ENCODE data around the gene ACOT9. TPM values are rescaled to one million over a fixed set of nuclear protein-coding genes. Genes with fewer than 3 reads are reported as not detected.

The ACOT9 gene
- total and polyA plus RNA-seq, 2 donors (not counting 3 experiments of a cell fraction or from before 2014, with no cell fraction given) = 38.4 to 83.1 TPM

GRCh38 chrX:23667239-23668177, 75.6 kb downstream of the ACOT9 start, which contains the start of gene PRDX4:
TSS of gene PRDX4 (plus strand) at chrX:23667493. CDS start at chrX:23667571, 78 bp downstream.
- BruUV-seq (replicated peaks) = no TSS peak
- Histone ChIP-seq H3K4me3 (replicated peaks in 1 of 3; ENCODE audit: insufficient read depth in 1 of 3, low read depth in 1 of 3, low read length in 3 of 3) (peak within 1 kb of the TSS; percentile 86 to 90 (median 90)), H2AFZ (ENCODE audit: low read depth, low read length) (peak within 1 kb of the TSS; percentile 56), H3K4me1 (ENCODE audit: control insufficient read depth, extremely low read depth, insufficient read depth, low read length) (peaks cover 11% of the 10 kb centered on the region), H3K27me3 (ENCODE audit: control insufficient read depth in 2 of 2, insufficient read depth in 2 of 2, low read length in 2 of 2) (no peaks in the 10 kb centered on the region), H3K36me3 (ENCODE audit: control insufficient read depth in 2 of 2, extremely low read depth in 1 of 2, insufficient read depth in 2 of 2, low read length in 2 of 2) (no peaks in the 10 kb centered on the region), H3K27ac (ENCODE audit: insufficient read depth, low read depth, low read length) (peak within 1 kb of the TSS; percentile 58), H3K4me2 (ENCODE audit: insufficient read depth, low read length) (peak within 1 kb of the TSS; percentile 97), H3K9me3 (replicated peaks; ENCODE audit: control insufficient read depth, insufficient read depth, low read length) (no peaks in the 10 kb centered on the region), H4K20me1 (replicated peaks; ENCODE audit: control insufficient read depth, extremely low read depth, insufficient read depth, low read length) (no peaks in the 10 kb centered on the region), H3K79me2 (ENCODE audit: control insufficient read depth, insufficient read depth, low read length) (peaks cover 30% of the 10 kb centered on the region), H3K9ac (replicated peaks; ENCODE audit: extremely low read depth, insufficient read depth, low read length) (peak within 1 kb of the TSS; percentile 92), H3K9me1 (replicated peaks; ENCODE audit: control insufficient read depth, extremely low read depth, insufficient read depth, low read length) (no peaks in the 10 kb centered on the region)
- DNase-seq (ENCODE audit: low read depth, low spot score) (peak; percentile 88), FAIRE-seq (peak; percentile 90)
- TF ChIP-seq POLR2A (IDR thresholded peaks at IDR 0.05; ENCODE audit: low read depth, low read length) (peak; percentile 81), FOS (IDR thresholded peaks at IDR 0.05; ENCODE audit: borderline replicate concordance, insufficient read depth, low read length) (no peak), POLR2AphosphoS5 (IDR thresholded peaks at IDR 0.05; ENCODE audit: insufficient read depth, low read depth, low read length) (peak; percentile 76), MYC (IDR thresholded peaks at IDR 0.05; ENCODE audit: low read depth, low read length) (peak; percentile 96), JUN (IDR thresholded peaks at IDR 0.05; ENCODE audit: borderline replicate concordance, insufficient read depth, insufficient read length, low read depth) (no peak), CTCF (IDR thresholded peaks at IDR 0.05; ENCODE audit: extremely low read depth in 1 of 2, insufficient read depth in 1 of 2, low read depth in 1 of 2, low read length in 2 of 2) (no peak), MAX (IDR thresholded peaks at IDR 0.05; ENCODE audit: insufficient read depth, insufficient read length) (peak; percentile 31), EZH2 (IDR thresholded peaks at IDR 0.05; ENCODE audit: borderline replicate concordance, low read depth, low read length, severe bottlenecking) (no peak), GATA2 (IDR thresholded peaks at IDR 0.05; ENCODE audit: insufficient read depth, insufficient read length, low read depth, low read length) (no peak)
- dilution Hi-C loops (cut with MboI; ENCODE audit: extremely low pct_ligation_motif_present, low sequenced_read_pairs) = no loop called here
- intact Hi-C loops (cut with micrococcal nuclease) = no loop called here
- ChIA-PET POLR2A (interaction anchor here (1.5 kb wide), 1 partner anchor 115 kb away, joined by 5 read pairs; the partner anchor contains the start of gene SAT1), CTCF (interaction anchor here (0.8 to 1.5 kb wide), 2 partner anchors 235 to 386 kb away, joined by 3 to 6 read pairs; no protein-coding TSS in a partner anchor)
